Lower leg skin (tissue), 4 donors: ENCODE results near the gene POPDC2. TPM values are rescaled to one million over a fixed set of nuclear protein-coding genes. Genes with fewer than 3 reads are reported as not detected.

Experiments
- DNase-seq, 2 donors: peaks; one replicate each; pipeline ENCODE4 v3.0.0-alpha.2; 2019; ENCODE audit warnings: low spot score in 2 of 2
- H3K4me3 ChIP-seq: fragments of 200-600 bp; sonication (generic); 2 replicates; pipeline ENCODE4 v1.5.1; 2017; ENCODE audit warnings: mild to moderate bottlenecking, low read depth; ENCODE audit not compliant: poor library complexity, severe bottlenecking
- CTCF ChIP-seq, 3 donors: fragments of 450-650 bp; IDR thresholded peaks; one replicate each; pipeline ENCODE4 v1.5.1; 2016; ENCODE audit warnings: antibody characterized with exemption in 3 of 3, mild to moderate bottlenecking in 3 of 3, moderate library complexity in 2 of 3
- POLR2A ChIP-seq, 2 donors: fragments of 450-650 bp; IDR thresholded peaks; one replicate each; pipeline ENCODE4 v1.6.1; 2016 to 2017; ENCODE audit warnings: antibody characterized with exemption in 2 of 2, mild to moderate bottlenecking in 1 of 2, moderate library complexity in 1 of 2
- WGBS, 2 donors: methylation state at CpG; one replicate each; pipeline ENCODE4 v1.1.5; 2018; 5-methylcytosine and 5-hydroxymethylcytosine counted together
- intact Hi-C: fragments of 100-400 bp; cut with DNase I; formaldehyde crosslinking; loops from one replicate; pipeline ENCODE4 v1.15.0; 2023; ENCODE audit warnings: low total_unique reads
- total RNA-seq, 4 donors: library from RNA; depleted of rRNA; stranded (reverse); fragments of >200 nt; gene quantifications; one replicate each; pipeline ENCODE4 v1.1.0, GENCODE V29; 2016

The POPDC2 gene
- total RNA-seq, 4 donors from 2014 or later = 0.97 to 1.9 (median 1.3) TPM

GRCh38 chr3:119630128-119630879 lies 30.1 kb downstream of the POPDC2 start:
- WGBS, 2 donors = 76 to 77% methylated on average over 8 of the region's 8 CpGs
- no peak for DNase-seq
- intact Hi-C loops = no loop called here
- TF ChIP-seq POLR2A (IDR thresholded peaks at IDR 0.05) = no peak
- no peak for TF ChIP-seq CTCF (IDR thresholded peaks at IDR 0.05)
- H3K4me3 ChIP-seq = no peak overlapping the region

GRCh38 chr3:119628816-119629445 lies 31.5 kb downstream of the POPDC2 start:
- TF ChIP-seq POLR2A (IDR thresholded peaks at IDR 0.05) (no peak), CTCF (IDR thresholded peaks at IDR 0.05) (no peak)
- 19 to 61% methylated on average over 1 of the region's 1 CpG for WGBS, 2 donors
- intact Hi-C loops = no loop called here
- DNase-seq = no peak
- no peak overlapping the region for H3K4me3 ChIP-seq

DNA sequence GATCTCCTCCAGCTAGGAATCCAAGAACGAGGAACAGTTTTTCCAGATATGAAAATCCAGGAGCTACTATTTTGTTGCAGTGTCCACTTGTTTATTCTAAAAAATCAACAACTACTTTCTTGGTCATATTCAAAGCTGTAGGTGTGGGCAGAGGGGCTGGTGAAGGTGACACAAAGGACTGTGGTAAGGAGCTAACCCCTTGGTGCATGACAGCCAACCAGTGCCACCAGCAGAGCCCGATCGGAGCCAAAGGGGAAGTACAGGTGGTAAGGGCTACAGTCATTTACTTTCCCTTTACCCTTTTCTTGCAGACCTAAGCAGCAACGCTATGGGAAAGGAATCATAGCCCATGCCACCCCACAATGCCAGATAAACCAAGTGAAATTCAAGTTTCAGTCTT lies 32.0 kb downstream of the POPDC2 start:
- no peak for DNase-seq
- TF ChIP-seq CTCF (IDR thresholded peaks at IDR 0.05) = no peak
- TF ChIP-seq POLR2A (IDR thresholded peaks at IDR 0.05) = no peak
- intact Hi-C loops = no loop called here
- WGBS, 2 donors = 72 to 77% methylated on average over 4 of the region's 4 CpGs
- no peak overlapping the region for H3K4me3 ChIP-seq

- intact Hi-C loops = no loop called here
- peak in 1 of 2 donors; percentile 42 for DNase-seq
- WGBS, 2 donors = 57 to 67% methylated on average over 8 of the region's 8 CpGs
- no peak overlapping the region for H3K4me3 ChIP-seq
- TF ChIP-seq POLR2A (IDR thresholded peaks at IDR 0.05) (no peak), CTCF (IDR thresholded peaks at IDR 0.05) (no peak)
Observed at GRCh38 chr3:119627461-119627860, 32.9 kb downstream of the POPDC2 start.

GRCh38 chr3:119626196-119626595 lies 34.2 kb downstream of the POPDC2 start:
- WGBS, 2 donors = 80 to 88% methylated on average over 1 of the region's 1 CpG
- TF ChIP-seq POLR2A (IDR thresholded peaks at IDR 0.05) (no peak), CTCF (IDR thresholded peaks at IDR 0.05) (no peak)
- DNase-seq = no peak
- no peak overlapping the region for H3K4me3 ChIP-seq
- intact Hi-C loops = no loop called here
